ENCODE data around the gene VANGL1. TPM values are rescaled to one million over a fixed set of nuclear protein-coding genes. Genes with fewer than 3 reads are reported as not detected.

Gene VANGL1
- total and polyA plus RNA-seq, 2 of the 4 experiments (the other 2 are of a cell fraction), result 6.1 to 6.7 TPM

- Histone ChIP-seq H3K4ac (ENCODE audit: low read depth, low read length) (no peak overlapping the region), H3K14ac (replicated peaks; ENCODE audit: low read depth, low read length) (no peak overlapping the region), H4K91ac (ENCODE audit: insufficient read depth, low read depth, low read length) (no peak overlapping the region), H3K4me2 (ENCODE audit: low read depth, low read length) (no peak overlapping the region), H3K9me1 (ENCODE audit: insufficient read depth, low read length) (no peaks in the 10 kb centered on the region), H3K9me3 (ENCODE audit: control insufficient read depth, insufficient read depth, low read length) (no peaks in the 10 kb centered on the region), H2BK120ac (ENCODE audit: low read depth, low read length) (no peak overlapping the region), H4K20me1 (ENCODE audit: insufficient read depth, low read length) (no peaks in the 10 kb centered on the region), H3K27me3 (ENCODE audit: control insufficient read depth, insufficient read depth, low read length) (peaks cover 6% of the 10 kb centered on the region), H2BK5ac (ENCODE audit: low read depth, low read length, poor library complexity, severe bottlenecking) (no peak overlapping the region), H3K36me3 (ENCODE audit: control insufficient read depth, insufficient read depth, low read length) (no peaks in the 10 kb centered on the region), H3K56ac (ENCODE audit: extremely low read depth, insufficient read depth, low read length) (no peak overlapping the region), H4K8ac (ENCODE audit: low read depth in 2 of 2, low read length in 2 of 2) (no peak overlapping the region), H3K4me3 (ENCODE audit: insufficient read depth, low read depth, low read length) (no peak overlapping the region), H2BK15ac (ENCODE audit: low read depth, low read length) (no peak overlapping the region), H2BK20ac (ENCODE audit: low read depth, low read length) (no peak overlapping the region), H3K18ac (ENCODE audit: low read depth, low read length) (no peak overlapping the region), H2AFZ (replicated peaks; ENCODE audit: low read length, poor library complexity) (no peak overlapping the region), H3K4me1 (ENCODE audit: control insufficient read depth, insufficient read depth, low read length) (no peaks in the 10 kb centered on the region), H2AK5ac (ENCODE audit: low read depth, low read length) (no peak overlapping the region), H4K5ac (ENCODE audit: low read depth, low read length) (no peak overlapping the region), H3K79me1 (ENCODE audit: low read depth in 1 of 2, low read length in 2 of 2) (no peaks in the 10 kb centered on the region), H3K9ac (ENCODE audit: low read depth, low read length) (no peak overlapping the region), H2AK9ac (replicated peaks; ENCODE audit: low read depth, low read length, poor library complexity) (no peak overlapping the region), H3K23ac (ENCODE audit: low read depth, low read length) (no peak overlapping the region), H3K27ac (ENCODE audit: insufficient read depth, low read length) (no peak overlapping the region)
- ChIA-PET POLR2A (ENCODE audit: unreplicated experiment) (no interaction called here), CTCF (no interaction called here)
- no peak for ATAC-seq (ENCODE audit: low read depth)
- no TSS peak for BruUV-seq (replicated peaks)
- in situ Hi-C loops (cut with MboI; ENCODE audit: low sequenced_read_pairs) (no loop called here), intact Hi-C loops (cut with micrococcal nuclease) (no loop called here), dilution Hi-C loops (cut with HindIII; ENCODE audit: low sequenced_read_pairs, unreplicated experiment) (no loop called here)
- DNase-seq, result no peak
- TF ChIP-seq SMC3 (IDR thresholded peaks at IDR 0.05; ENCODE audit: low read depth, low read length) (no peak), CEBPB (IDR thresholded peaks at IDR 0.05; ENCODE audit: low read depth, low read length) (no peak), MXI1 (IDR thresholded peaks at IDR 0.05; ENCODE audit: borderline replicate concordance, low read depth, low read length) (no peak), RAD21 (IDR thresholded peaks at IDR 0.05; ENCODE audit: low read length) (no peak), MAZ (IDR thresholded peaks at IDR 0.05; ENCODE audit: borderline replicate concordance, low read depth, low read length) (no peak), MAFK (IDR thresholded peaks at IDR 0.05; ENCODE audit: low read depth, low read length) (no peak), BHLHE40 (IDR thresholded peaks at IDR 0.05; ENCODE audit: low read depth, low read length) (no peak), POLR2A (IDR thresholded peaks at IDR 0.05; ENCODE audit: low read depth, low read length) (no peak), FOS (IDR thresholded peaks at IDR 0.05; ENCODE audit: low read depth, low read length) (no peak), RCOR1 (IDR thresholded peaks at IDR 0.05; ENCODE audit: insufficient replicate concordance, low read length) (no peak), RFX5 (IDR thresholded peaks at IDR 0.05; ENCODE audit: low read depth, low read length) (no peak), NFE2L2 (IDR thresholded peaks at IDR 0.05; ENCODE audit: low read depth, low read length) (no peak), CHD1 (IDR thresholded peaks at IDR 0.05; ENCODE audit: low read depth, low read length) (no peak)
- TF ChIP-seq, protein P1, sequence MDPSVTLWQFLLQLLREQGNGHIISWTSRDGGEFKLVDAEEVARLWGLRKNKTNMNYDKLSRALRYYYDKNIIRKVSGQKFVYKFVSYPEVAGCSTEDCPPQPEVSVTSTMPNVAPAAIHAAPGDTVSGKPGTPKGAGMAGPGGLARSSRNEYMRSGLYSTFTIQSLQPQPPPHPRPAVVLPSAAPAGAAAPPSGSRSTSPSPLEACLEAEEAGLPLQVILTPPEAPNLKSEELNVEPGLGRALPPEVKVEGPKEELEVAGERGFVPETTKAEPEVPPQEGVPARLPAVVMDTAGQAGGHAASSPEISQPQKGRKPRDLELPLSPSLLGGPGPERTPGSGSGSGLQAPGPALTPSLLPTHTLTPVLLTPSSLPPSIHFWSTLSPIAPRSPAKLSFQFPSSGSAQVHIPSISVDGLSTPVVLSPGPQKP (IDR thresholded peaks at IDR 0.05; ENCODE audit: borderline replicate concordance, low read depth, low read length), result no peak
- TF ChIP-seq, protein P2, sequence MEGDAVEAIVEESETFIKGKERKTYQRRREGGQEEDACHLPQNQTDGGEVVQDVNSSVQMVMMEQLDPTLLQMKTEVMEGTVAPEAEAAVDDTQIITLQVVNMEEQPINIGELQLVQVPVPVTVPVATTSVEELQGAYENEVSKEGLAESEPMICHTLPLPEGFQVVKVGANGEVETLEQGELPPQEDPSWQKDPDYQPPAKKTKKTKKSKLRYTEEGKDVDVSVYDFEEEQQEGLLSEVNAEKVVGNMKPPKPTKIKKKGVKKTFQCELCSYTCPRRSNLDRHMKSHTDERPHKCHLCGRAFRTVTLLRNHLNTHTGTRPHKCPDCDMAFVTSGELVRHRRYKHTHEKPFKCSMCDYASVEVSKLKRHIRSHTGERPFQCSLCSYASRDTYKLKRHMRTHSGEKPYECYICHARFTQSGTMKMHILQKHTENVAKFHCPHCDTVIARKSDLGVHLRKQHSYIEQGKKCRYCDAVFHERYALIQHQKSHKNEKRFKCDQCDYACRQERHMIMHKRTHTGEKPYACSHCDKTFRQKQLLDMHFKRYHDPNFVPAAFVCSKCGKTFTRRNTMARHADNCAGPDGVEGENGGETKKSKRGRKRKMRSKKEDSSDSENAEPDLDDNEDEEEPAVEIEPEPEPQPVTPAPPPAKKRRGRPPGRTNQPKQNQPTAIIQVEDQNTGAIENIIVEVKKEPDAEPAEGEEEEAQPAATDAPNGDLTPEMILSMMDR (conservative IDR thresholded peaks at IDR 0.05; ENCODE audit: low read depth, low read length), result no peak
- TF ChIP-seq, protein P3, sequence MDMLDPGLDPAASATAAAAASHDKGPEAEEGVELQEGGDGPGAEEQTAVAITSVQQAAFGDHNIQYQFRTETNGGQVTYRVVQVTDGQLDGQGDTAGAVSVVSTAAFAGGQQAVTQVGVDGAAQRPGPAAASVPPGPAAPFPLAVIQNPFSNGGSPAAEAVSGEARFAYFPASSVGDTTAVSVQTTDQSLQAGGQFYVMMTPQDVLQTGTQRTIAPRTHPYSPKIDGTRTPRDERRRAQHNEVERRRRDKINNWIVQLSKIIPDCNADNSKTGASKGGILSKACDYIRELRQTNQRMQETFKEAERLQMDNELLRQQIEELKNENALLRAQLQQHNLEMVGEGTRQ (IDR thresholded peaks at IDR 0.05; ENCODE audit: low read depth, low read length), result no peak
- WGBS, 2 experiments (ENCODE audit: extremely low coverage in 2 of 2, insufficient read length in 1 of 2), result no CpG with 5 or more reads among the region's 5 CpGs
Observed at GRCh38 chr1:115746021-115746690, 104.4 kb downstream of the VANGL1 start.
